B cell (primary cell): ENCODE data around the gene JAM2. TPM values are rescaled to one million over a fixed set of nuclear protein-coding genes. Genes with fewer than 3 reads are reported as not detected.

Experiments
- ATAC-seq: fragments of 200-7000 bp; cut with Tn5 transposase; one replicate; pipeline ENCODE4 v1.10.0; 2021; ENCODE audit warnings: low read depth, mild to moderate bottlenecking, moderate number of reproducible peaks, moderate library complexity
- CTCF ChIA-PET: fragments of 350-600 bp; sonication (Branson Sonifier 250); formaldehyde crosslinking; loops from one replicate; lab custom pipeline; 2021; ENCODE audit warnings: antibody characterized with exemption, inconsistent platforms; lab: Charles Lee
- POLR2A ChIA-PET: fragments of 350-600 bp; sonication (Branson Sonifier 250); formaldehyde crosslinking; loops from one replicate; lab custom pipeline; 2021; ENCODE audit warnings: antibody characterized with exemption; lab: Charles Lee
- DNase-seq: peaks from one replicate; pipeline ENCODE4 v3.0.0; 2013
- H2AFZ ChIP-seq: 2 replicates; pipeline ENCODE4 v1.6.1; 2012; ENCODE audit warnings: mild to moderate bottlenecking, low read depth, low read length; ENCODE audit not compliant: insufficient read depth, poor library complexity, severe bottlenecking
- H3K27ac ChIP-seq, 2 donors: 1 replicate in 1 of 2; 2 replicates in 1 of 2; pipeline ENCODE4 v1.5.1; 2012 to 2013; ENCODE audit warnings: low read length in 2 of 2, mild to moderate bottlenecking in 2 of 2, moderate library complexity in 1 of 2
- H3K27me3 ChIP-seq, 4 experiments: fragments of 200-600 bp in 1 of 4; sonication (generic) in 1 of 4; replicated peaks in 1 of 4; 1 replicate in 2 of 4; 2 replicates in 2 of 4; pipeline versions ENCODE4 v1.6.1 to v1.7.0; 2013 to 2016; ENCODE audit warnings: low read length in 3 of 4, mild to moderate bottlenecking in 2 of 4, mixed read lengths in 1 of 4, moderate library complexity in 1 of 4; ENCODE audit not compliant: insufficient read depth in 4 of 4, control insufficient read depth in 3 of 4; ENCODE audit errors: control extremely low read depth in 1 of 4
- H3K36me3 ChIP-seq, 2 experiments: replicated peaks in 1 of 2; 1 replicate in 1 of 2; 2 replicates in 1 of 2; pipeline versions ENCODE4 v1.6.1 to v1.7.1; 2013; ENCODE audit warnings: low read length in 1 of 2; ENCODE audit not compliant: insufficient read depth in 2 of 2, control insufficient read depth in 1 of 2; ENCODE audit errors: control extremely low read depth in 1 of 2, extremely low read depth in 1 of 2
- H3K4me1 ChIP-seq, 2 donors: fragments of 200-600 bp in 1 of 2; sonication (generic) in 1 of 2; 1 replicate in 1 of 2; 2 replicates in 1 of 2; pipeline versions ENCODE4 v1.5.1 to v1.6.1; 2013 to 2017; ENCODE audit warnings: low read length in 2 of 2; ENCODE audit not compliant: control insufficient read depth in 2 of 2, insufficient read depth in 2 of 2
- H3K4me2 ChIP-seq: replicated peaks from 2 replicates; pipeline ENCODE3; 2012; ENCODE audit warnings: mild to moderate bottlenecking, low read depth, low read length; ENCODE audit not compliant: poor library complexity, severe bottlenecking
- H3K4me3 ChIP-seq, 5 experiments: fragments of 200-600 bp in 1 of 5; sonication (generic) in 1 of 5; 1 replicate in 3 of 5; 2 replicates in 2 of 5; pipeline versions ENCODE4 v1.5.1 to v1.7.0; 2011 to 2016; ENCODE audit warnings: low read length in 4 of 5, mild to moderate bottlenecking in 4 of 5, low read depth in 2 of 5, control low read depth in 1 of 5, moderate library complexity in 1 of 5; ENCODE audit not compliant: insufficient read depth in 1 of 5; ENCODE audit errors: control extremely low read depth in 1 of 5, extremely low read depth in 1 of 5
- H3K79me2 ChIP-seq: fragments of 200-600 bp; sonication (generic); one replicate; pipeline ENCODE4 v1.6.0; 2016; ENCODE audit warnings: low read length; ENCODE audit not compliant: control insufficient read depth, insufficient read depth
- H3K9ac ChIP-seq: fragments of 200-600 bp; sonication (generic); 2 replicates; pipeline ENCODE4 v1.6.1; 2017; ENCODE audit warnings: mild to moderate bottlenecking, low read length, moderate library complexity
- H3K9me3 ChIP-seq, 3 donors: one replicate each; pipeline versions ENCODE4 v1.6.1 to v1.7.1; 2013; ENCODE audit warnings: low read length in 2 of 3; ENCODE audit not compliant: control insufficient read depth in 2 of 3, insufficient read depth in 1 of 3; ENCODE audit errors: control extremely low read depth in 1 of 3
- H4K20me1 ChIP-seq: 2 replicates; pipeline ENCODE4 v1.6.0; 2012; ENCODE audit warnings: mild to moderate bottlenecking, low read length; ENCODE audit not compliant: insufficient read depth, control insufficient read depth, poor library complexity, severe bottlenecking
- H3K27ac Mint-ChIP-seq: one replicate; pipeline ENCODE4 v1.8.0; 2021; ENCODE audit warnings: mixed read lengths
- H3K27me3 Mint-ChIP-seq: one replicate; pipeline ENCODE4 v1.8.0; 2021; ENCODE audit warnings: mixed read lengths
- H3K4me1 Mint-ChIP-seq: one replicate; pipeline ENCODE4 v1.8.0; 2021; ENCODE audit warnings: mixed read lengths
- H3K4me3 Mint-ChIP-seq: one replicate; pipeline ENCODE4 v1.8.0; 2021; ENCODE audit warnings: mixed read lengths
- H3K9me3 Mint-ChIP-seq: one replicate; pipeline ENCODE4 v1.8.0; 2022; ENCODE audit warnings: mixed read lengths; ENCODE audit not compliant: insufficient read depth
- CTCF ChIP-seq: fragments of 200-600 bp; IDR thresholded peaks from one replicate; pipeline ENCODE4 v1.8.0; 2022; ENCODE audit warnings: antibody characterized with exemption, mild to moderate bottlenecking
- EZH2 ChIP-seq: IDR thresholded peaks from 2 replicates; pipeline ENCODE4 v1.6.1; 2012; ENCODE audit warnings: borderline replicate concordance, low read depth, mild to moderate bottlenecking, moderate library complexity, low read length; ENCODE audit not compliant: insufficient read depth, poor library complexity, severe bottlenecking
- WGBS: methylation state at CpG from one replicate; pipeline ENCODE4 v1.1.5; 2013; ENCODE audit warnings: missing lambda C conversion rate; ENCODE audit not compliant: insufficient coverage; 5-methylcytosine and 5-hydroxymethylcytosine counted together
- intact Hi-C: fragments of 100-400 bp; cut with micrococcal nuclease; formaldehyde crosslinking; loops from one replicate; pipeline ENCODE4 v1.10.0; 2022
- polyA plus RNA-seq: library from polyadenylated mRNA; depleted of rRNA; stranded (reverse); fragments of >200 nt; gene quantifications from 2 replicates; pipeline ENCODE4 v1.2.3, GENCODE V29; 2012
- total RNA-seq, 2 donors: library from RNA; stranded (reverse); fragments of 120-200 nt in 1 of 2; gene quantifications; 1 replicate in 1 of 2; 2 replicates in 1 of 2; pipeline versions ENCODE4 v1.2.3 to v1.2.4, GENCODE V29; 2013 to 2022

Gene JAM2
- total and polyA plus RNA-seq, 2 donors (not counting 1 experiment from before 2014, with no cell fraction given): 0.94 to 1.5 TPM

- peaks cover 45% of the 10 kb centered on the region for H3K79me2 ChIP-seq
- Mint-ChIP-seq H3K4me1 (peaks cover 13% of the 10 kb centered on the region), H3K27ac (no peak overlapping the region), H3K27me3 (no peaks in the 10 kb centered on the region), H3K9me3 (no peaks in the 10 kb centered on the region), H3K4me3 (no peak overlapping the region)
- no peak overlapping the region for H3K27ac ChIP-seq
- H2AFZ ChIP-seq: no peak overlapping the region
- ChIA-PET POLR2A (no interaction called here), CTCF (interaction anchor here (1.3 kb wide), 1 partner anchor 137 kb away, joined by 4 read pairs; no protein-coding TSS in a partner anchor)
- TF ChIP-seq EZH2: no peak
- TF ChIP-seq CTCF: no peak
- H3K4me3 ChIP-seq: no peak overlapping the region
- no peak overlapping the region for H3K4me2 ChIP-seq
- no peaks in the 10 kb centered on the region for H3K9me3 ChIP-seq
- peaks cover 2 to 3% of the 10 kb centered on the region in 2 donors for H3K4me1 ChIP-seq
- no peak for ATAC-seq
- intact Hi-C loops: no loop called here
- peaks cover 6 to 38% of the 10 kb centered on the region in 2 experiments for H3K36me3 ChIP-seq
- WGBS: no CpG with 5 or more reads among the region's 2 CpGs
- H3K27me3 ChIP-seq: no peaks in the 10 kb centered on the region
- DNase-seq: no peak
- H4K20me1 ChIP-seq: peaks cover 27% of the 10 kb centered on the region
- H3K9ac ChIP-seq: no peak overlapping the region
These were observed 105.8 kb downstream of the JAM2 start for GRCh38 chr21:25744854-25745253.

GRCh38 chr21:25750085-25750484, 111.0 kb downstream of the JAM2 start:
- Histone ChIP-seq H3K9me3 (no peaks in the 10 kb centered on the region), H3K36me3 (peaks cover 10 to 71% of the 10 kb centered on the region in 2 experiments), H3K4me2 (no peak overlapping the region), H3K27ac (no peak overlapping the region), H3K4me1 (no peaks in the 10 kb centered on the region), H3K4me3 (no peak overlapping the region), H3K79me2 (peaks cover 8% of the 10 kb centered on the region), H2AFZ (no peak overlapping the region), H3K9ac (no peak overlapping the region), H4K20me1 (peaks cover 10% of the 10 kb centered on the region), H3K27me3 (no peaks in the 10 kb centered on the region)
- H3K4me3 Mint-ChIP-seq: no peak overlapping the region
- no peaks in the 10 kb centered on the region for H3K27me3 Mint-ChIP-seq
- WGBS: 82% methylated on average over 2 of the region's 6 CpGs
- no peaks in the 10 kb centered on the region for H3K4me1 Mint-ChIP-seq
- no peak overlapping the region for H3K27ac Mint-ChIP-seq
- intact Hi-C loops: no loop called here
- no peaks in the 10 kb centered on the region for H3K9me3 Mint-ChIP-seq
- DNase-seq (no peak), ATAC-seq (no peak)
- POLR2A ChIA-PET: no interaction called here
- TF ChIP-seq EZH2 (no peak), CTCF (no peak)
- CTCF ChIA-PET: interaction anchor here (1.4 kb wide), 2 partner anchors 141 to 143 kb away, joined by 3 read pairs; partner anchors contain the start of gene MRPL39
